Testis (tissue), 3 donors: ENCODE results near the gene STEAP1. TPM values are rescaled to one million over a fixed set of nuclear protein-coding genes. Genes with fewer than 3 reads are reported as not detected.

Source experiments
- DNase-seq: peaks from one replicate; pipeline ENCODE4 v3.0.0-alpha.2; 2019
- H3K27ac ChIP-seq, 2 donors: fragments of 200-600 bp; sonication (generic); one replicate each; pipeline ENCODE4 v1.5.1; 2019
- H3K27me3 ChIP-seq: fragments of 200-600 bp; sonication (generic); one replicate; pipeline ENCODE4 v1.5.1; 2019
- H3K36me3 ChIP-seq: fragments of 200-600 bp; sonication (generic); one replicate; pipeline ENCODE4 v1.5.1; 2017; ENCODE audit warnings: low read depth; ENCODE audit errors: missing control alignments
- H3K4me1 ChIP-seq: fragments of 200-600 bp; sonication (generic); one replicate; pipeline ENCODE4 v1.5.1; 2019
- H3K4me3 ChIP-seq, 2 donors: fragments of 200-600 bp; sonication (generic); one replicate each; pipeline ENCODE4 v1.5.1; 2017 to 2019
- H3K9me3 ChIP-seq: fragments of 200-600 bp; sonication (generic); one replicate; pipeline ENCODE4 v1.5.1; 2017
- POLR2A ChIP-seq: fragments of 450-650 bp; IDR thresholded peaks from one replicate; pipeline ENCODE4 v1.6.1; 2017; ENCODE audit warnings: antibody characterized with exemption, mild to moderate bottlenecking, moderate library complexity
- whole genome bisulfite sequencing, 2 donors: methylation state at CpG; one replicate each; pipeline ENCODE4 v1.1.5; 2018; 5-methylcytosine and 5-hydroxymethylcytosine counted together
- intact Hi-C: fragments of 100-400 bp; cut with DNase I; formaldehyde crosslinking; loops from one replicate; pipeline ENCODE4 v1.15.1; 2023; ENCODE audit warnings: low total_unique reads
- polyA plus RNA-seq: library from polyadenylated mRNA; stranded (reverse); fragments of 350-450 nt; fragmentation: Illumina TruSeq; extraction: RNeasy Lipid Tissue Mini Kit (QIAGEN cat#74804); gene quantifications from one replicate; pipeline ENCODE4 v1.2.3, GENCODE V29; 2014; ENCODE audit warnings: low read depth, low replicate concordance; ENCODE audit not compliant: insufficient read depth
- total RNA-seq, 2 donors: library from RNA; depleted of rRNA; stranded (reverse); fragments of >200 nt; gene quantifications; one replicate each; pipeline ENCODE4 v1.2.3, GENCODE V29; 2016
- TF ChIP-seq, protein P1 (sequence below), 3 experiments: fragments of 450-650 bp in 2 of 3; fragments of 200-600 bp in 1 of 3; sonication (generic) in 1 of 3; IDR thresholded peaks; one replicate each; pipeline ENCODE4 v1.5.1; 2016 to 2019; ENCODE audit warnings: antibody characterized with exemption in 3 of 3, mild to moderate bottlenecking in 2 of 3, moderate library complexity in 1 of 3

STEAP1 gene
- total and polyA plus RNA-seq, 3 donors from 2014 or later: 6.4 to 7.3 (median 6.4) TPM

GRCh38 chr7:90172121-90172520, 17.9 kb downstream of the STEAP1 start:
- no peak for DNase-seq
- 88 to 90% methylated on average over 2 of the region's 2 CpGs for WGBS, 2 donors
- intact Hi-C loops: no loop called here
- TF ChIP-seq, protein P1, sequence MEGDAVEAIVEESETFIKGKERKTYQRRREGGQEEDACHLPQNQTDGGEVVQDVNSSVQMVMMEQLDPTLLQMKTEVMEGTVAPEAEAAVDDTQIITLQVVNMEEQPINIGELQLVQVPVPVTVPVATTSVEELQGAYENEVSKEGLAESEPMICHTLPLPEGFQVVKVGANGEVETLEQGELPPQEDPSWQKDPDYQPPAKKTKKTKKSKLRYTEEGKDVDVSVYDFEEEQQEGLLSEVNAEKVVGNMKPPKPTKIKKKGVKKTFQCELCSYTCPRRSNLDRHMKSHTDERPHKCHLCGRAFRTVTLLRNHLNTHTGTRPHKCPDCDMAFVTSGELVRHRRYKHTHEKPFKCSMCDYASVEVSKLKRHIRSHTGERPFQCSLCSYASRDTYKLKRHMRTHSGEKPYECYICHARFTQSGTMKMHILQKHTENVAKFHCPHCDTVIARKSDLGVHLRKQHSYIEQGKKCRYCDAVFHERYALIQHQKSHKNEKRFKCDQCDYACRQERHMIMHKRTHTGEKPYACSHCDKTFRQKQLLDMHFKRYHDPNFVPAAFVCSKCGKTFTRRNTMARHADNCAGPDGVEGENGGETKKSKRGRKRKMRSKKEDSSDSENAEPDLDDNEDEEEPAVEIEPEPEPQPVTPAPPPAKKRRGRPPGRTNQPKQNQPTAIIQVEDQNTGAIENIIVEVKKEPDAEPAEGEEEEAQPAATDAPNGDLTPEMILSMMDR (IDR thresholded peaks at IDR 0.05): no peak
- no peak for TF ChIP-seq POLR2A
- Histone ChIP-seq H3K36me3 (no peaks in the 10 kb centered on the region), H3K27ac (no peak overlapping the region), H3K9me3 (no peaks in the 10 kb centered on the region), H3K27me3 (no peaks in the 10 kb centered on the region), H3K4me1 (no peaks in the 10 kb centered on the region), H3K4me3 (no peak overlapping the region)

GRCh38 chr7:90172624-90173023, 18.4 kb downstream of the STEAP1 start:
- Histone ChIP-seq H3K36me3 (no peaks in the 10 kb centered on the region), H3K9me3 (no peaks in the 10 kb centered on the region), H3K27ac (no peak overlapping the region), H3K4me3 (no peak overlapping the region), H3K4me1 (no peaks in the 10 kb centered on the region), H3K27me3 (no peaks in the 10 kb centered on the region)
- TF ChIP-seq POLR2A: no peak
- TF ChIP-seq, protein P1 (IDR thresholded peaks at IDR 0.05): no peak
- intact Hi-C loops: no loop called here
- WGBS, 2 donors: 87 to 93% methylated on average over 6 of the region's 6 CpGs
- DNase-seq: no peak

GRCh38 chr7:90173127-90173844, 19.0 kb downstream of the STEAP1 start:
- Histone ChIP-seq H3K36me3 (no peaks in the 10 kb centered on the region), H3K27me3 (no peaks in the 10 kb centered on the region), H3K9me3 (no peaks in the 10 kb centered on the region), H3K4me1 (no peaks in the 10 kb centered on the region), H3K4me3 (no peak overlapping the region), H3K27ac (no peak overlapping the region)
- 93 to 99% methylated on average over 4 of the region's 4 CpGs for WGBS, 2 donors
- TF ChIP-seq, protein P1 (IDR thresholded peaks at IDR 0.05): no peak
- no peak for TF ChIP-seq POLR2A
- no peak for DNase-seq
- intact Hi-C loops: no loop called here

GRCh38 chr7:90175667-90176066, 21.4 kb downstream of the STEAP1 start:
- intact Hi-C loops: no loop called here
- 91 to 100% methylated on average over 3 to 4 of the region's 4 CpGs for WGBS, 2 donors
- no peaks in the 10 kb centered on the region for H3K36me3 ChIP-seq
- DNase-seq: no peak
- H3K4me3 ChIP-seq: no peak overlapping the region
- H3K9me3 ChIP-seq: no peaks in the 10 kb centered on the region
- no peak overlapping the region for H3K27ac ChIP-seq
- no peaks in the 10 kb centered on the region for H3K27me3 ChIP-seq
- H3K4me1 ChIP-seq: no peaks in the 10 kb centered on the region
- TF ChIP-seq, protein P1 (IDR thresholded peaks at IDR 0.05): no peak
- TF ChIP-seq POLR2A: no peak

DNA sequence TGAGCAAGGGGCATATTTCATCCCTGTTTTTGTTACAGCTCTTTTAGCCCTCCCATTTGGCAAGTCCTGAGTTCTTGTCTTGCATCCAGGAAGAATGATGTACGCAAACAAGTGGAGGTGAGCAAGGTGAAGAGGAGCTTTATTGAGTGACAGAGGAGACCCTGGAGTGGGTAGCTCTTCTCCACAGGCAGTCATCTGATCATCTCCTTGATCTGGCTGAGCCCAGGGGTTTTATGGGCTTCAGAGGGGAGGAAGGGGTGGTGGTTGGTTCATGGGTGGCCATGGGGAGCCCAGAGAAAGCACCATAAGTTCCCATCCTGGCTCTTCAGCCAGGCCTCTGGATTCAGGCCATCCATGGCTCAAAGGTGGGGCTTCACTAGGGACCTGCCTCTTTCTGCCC, 21.9 kb downstream of the STEAP1 start:
- intact Hi-C loops: no loop called here
- H3K36me3 ChIP-seq: no peaks in the 10 kb centered on the region
- no peak overlapping the region for H3K4me3 ChIP-seq
- no peak for DNase-seq
- no peak overlapping the region for H3K27ac ChIP-seq
- H3K4me1 ChIP-seq: no peaks in the 10 kb centered on the region
- whole genome bisulfite sequencing, 2 donors: 100% methylated on average over 1 of the region's 1 CpG
- no peaks in the 10 kb centered on the region for H3K27me3 ChIP-seq
- TF ChIP-seq, protein P1 (IDR thresholded peaks at IDR 0.05): no peak
- TF ChIP-seq POLR2A: no peak
- H3K9me3 ChIP-seq: no peaks in the 10 kb centered on the region
